ENCODE data around the gene CAMK2B.

The CAMK2B gene

DNA sequence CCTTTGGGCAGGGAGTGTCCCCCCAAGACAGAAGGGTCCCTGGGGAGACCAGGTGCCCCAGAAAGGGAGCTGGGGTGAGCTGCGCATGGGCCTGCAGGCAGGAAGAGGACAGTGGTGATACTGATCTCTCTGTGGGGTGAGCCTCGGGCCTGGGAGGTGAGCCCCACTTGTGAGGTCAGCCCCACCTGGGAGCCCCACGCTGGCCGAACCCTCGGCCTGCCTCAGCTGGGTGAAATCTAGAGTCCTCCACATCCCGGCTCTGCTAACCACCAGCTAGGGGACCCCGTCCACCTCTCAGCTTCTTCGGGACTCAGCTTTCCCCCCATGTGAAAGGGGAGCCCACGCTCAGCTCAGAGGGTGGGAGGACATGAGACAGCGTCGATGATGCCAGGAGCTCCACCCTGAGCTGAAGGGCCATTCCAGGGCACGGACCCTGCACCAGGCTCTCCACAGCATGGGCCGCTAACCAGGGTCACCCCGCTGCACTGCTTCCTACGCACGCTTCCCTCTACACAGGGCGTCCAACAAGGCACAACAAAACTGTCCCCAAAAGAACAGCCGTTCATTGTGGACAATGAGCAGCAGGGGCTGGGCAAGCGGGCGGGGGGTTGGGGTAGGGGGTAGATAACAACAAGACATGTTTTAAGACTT lies 48.7 kb downstream of the CAMK2B start:
- H3K4me1 Mint-ChIP-seq, result peaks cover 58% of the 10 kb centered on the region
- TF ChIP-seq, protein P1, sequence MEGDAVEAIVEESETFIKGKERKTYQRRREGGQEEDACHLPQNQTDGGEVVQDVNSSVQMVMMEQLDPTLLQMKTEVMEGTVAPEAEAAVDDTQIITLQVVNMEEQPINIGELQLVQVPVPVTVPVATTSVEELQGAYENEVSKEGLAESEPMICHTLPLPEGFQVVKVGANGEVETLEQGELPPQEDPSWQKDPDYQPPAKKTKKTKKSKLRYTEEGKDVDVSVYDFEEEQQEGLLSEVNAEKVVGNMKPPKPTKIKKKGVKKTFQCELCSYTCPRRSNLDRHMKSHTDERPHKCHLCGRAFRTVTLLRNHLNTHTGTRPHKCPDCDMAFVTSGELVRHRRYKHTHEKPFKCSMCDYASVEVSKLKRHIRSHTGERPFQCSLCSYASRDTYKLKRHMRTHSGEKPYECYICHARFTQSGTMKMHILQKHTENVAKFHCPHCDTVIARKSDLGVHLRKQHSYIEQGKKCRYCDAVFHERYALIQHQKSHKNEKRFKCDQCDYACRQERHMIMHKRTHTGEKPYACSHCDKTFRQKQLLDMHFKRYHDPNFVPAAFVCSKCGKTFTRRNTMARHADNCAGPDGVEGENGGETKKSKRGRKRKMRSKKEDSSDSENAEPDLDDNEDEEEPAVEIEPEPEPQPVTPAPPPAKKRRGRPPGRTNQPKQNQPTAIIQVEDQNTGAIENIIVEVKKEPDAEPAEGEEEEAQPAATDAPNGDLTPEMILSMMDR (IDR thresholded peaks at IDR 0.05), result no peak
- H3K27me3 Mint-ChIP-seq (ENCODE audit: low read depth, poor library complexity), result peaks cover 13% of the 10 kb centered on the region
- DNase-seq, result no peak
- no peaks in the 10 kb centered on the region for H3K36me3 Mint-ChIP-seq (ENCODE audit: low read depth)
- no peak overlapping the region for H3K4me3 Mint-ChIP-seq
- H3K9me3 Mint-ChIP-seq, result no peaks in the 10 kb centered on the region
- H3K27ac Mint-ChIP-seq, result no peak overlapping the region

DNA sequence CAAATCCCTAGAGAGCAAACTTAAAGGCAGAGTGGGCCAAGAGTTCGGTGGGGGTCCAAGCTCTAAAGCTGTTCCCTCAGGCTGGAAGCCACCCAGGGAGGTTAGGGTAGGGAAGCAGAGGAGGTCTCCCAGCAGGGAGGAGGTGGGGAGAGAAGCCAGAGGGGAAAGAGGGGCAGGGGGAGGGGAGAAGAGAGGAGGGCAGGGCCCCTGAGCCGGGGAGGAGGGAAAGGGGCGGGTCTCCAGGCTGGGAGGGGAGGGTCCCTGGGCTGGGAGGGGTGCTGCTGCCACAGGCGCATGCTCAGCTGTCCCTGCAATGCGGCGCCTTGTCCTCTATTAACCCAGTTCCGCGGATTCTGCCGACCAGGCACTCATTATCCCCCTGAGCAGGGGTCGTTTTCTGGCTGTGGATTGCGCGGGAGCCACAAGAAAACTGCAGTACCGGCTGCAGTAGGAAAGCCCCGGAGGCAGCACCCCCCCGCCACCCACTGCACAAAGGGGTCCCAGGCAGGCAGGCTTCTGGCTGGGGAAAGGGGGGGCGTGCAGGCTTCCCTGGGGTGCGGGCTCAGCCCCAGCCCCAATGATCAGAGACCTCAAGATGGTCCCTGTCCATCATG lies 49.3 kb downstream of the CAMK2B start:
- H3K4me3 Mint-ChIP-seq, result peak overlapping the region; percentile 57
- DNase-seq, result peak; percentile 84
- H3K4me1 Mint-ChIP-seq, result peaks cover 55% of the 10 kb centered on the region
- TF ChIP-seq, protein P1 (IDR thresholded peaks at IDR 0.05), result no peak
- H3K27me3 Mint-ChIP-seq (ENCODE audit: low read depth, poor library complexity), result peaks cover 14% of the 10 kb centered on the region
- no peak overlapping the region for H3K27ac Mint-ChIP-seq
- H3K36me3 Mint-ChIP-seq (ENCODE audit: low read depth), result no peaks in the 10 kb centered on the region
- H3K9me3 Mint-ChIP-seq, result no peaks in the 10 kb centered on the region

DNA sequence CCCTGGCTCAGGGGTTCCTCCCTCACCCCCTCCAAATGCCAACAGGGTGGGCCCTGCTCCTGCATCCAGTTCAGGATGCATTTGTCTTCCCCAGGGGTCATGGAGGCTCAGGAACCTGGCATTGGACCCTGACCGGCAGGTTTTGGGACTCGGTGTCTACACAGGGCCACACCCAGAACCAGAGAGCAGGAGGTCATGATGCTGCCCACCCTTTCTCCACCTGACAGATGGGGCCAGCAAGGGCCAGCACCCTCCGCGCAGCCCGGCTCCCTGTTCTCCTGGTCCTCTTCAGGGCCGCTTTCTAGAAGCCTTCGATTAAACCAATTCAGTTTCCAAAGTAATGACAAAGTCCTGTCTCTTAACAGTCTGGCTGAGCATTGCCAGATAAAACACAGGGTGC lies 50.2 kb downstream of the CAMK2B start:
- TF ChIP-seq, protein P1 (IDR thresholded peaks at IDR 0.05), result no peak
- H3K4me3 Mint-ChIP-seq, result no peak overlapping the region
- H3K27ac Mint-ChIP-seq, result no peak overlapping the region
- H3K9me3 Mint-ChIP-seq, result no peaks in the 10 kb centered on the region
- no peak for DNase-seq
- no peaks in the 10 kb centered on the region for H3K36me3 Mint-ChIP-seq (ENCODE audit: low read depth)
- H3K4me1 Mint-ChIP-seq, result peaks cover 48% of the 10 kb centered on the region
- peaks cover 14% of the 10 kb centered on the region for H3K27me3 Mint-ChIP-seq (ENCODE audit: low read depth, poor library complexity)

DNA sequence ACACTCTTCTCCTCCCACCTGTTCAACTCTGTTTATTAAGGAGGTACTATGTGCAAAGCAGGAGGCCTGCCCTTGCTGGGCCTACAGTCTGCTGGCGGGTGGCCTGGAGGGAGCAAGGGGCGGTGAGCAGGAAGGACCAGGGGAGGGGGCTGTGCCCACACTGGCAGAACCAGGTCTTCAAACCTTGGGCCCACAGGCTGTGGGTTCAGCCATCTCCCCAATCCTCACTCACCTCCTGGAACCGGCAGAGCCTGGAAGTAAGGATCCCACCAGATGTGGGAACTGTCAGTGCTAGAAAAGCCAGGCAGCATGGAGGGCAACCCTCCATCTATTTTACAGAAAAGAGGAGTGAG lies 50.8 kb downstream of the CAMK2B start:
- H3K4me3 Mint-ChIP-seq, result no peak overlapping the region
- H3K27me3 Mint-ChIP-seq (ENCODE audit: low read depth, poor library complexity), result peaks cover 10% of the 10 kb centered on the region
- H3K9me3 Mint-ChIP-seq, result no peaks in the 10 kb centered on the region
- peak overlapping the region; percentile 88 for H3K27ac Mint-ChIP-seq
- H3K36me3 Mint-ChIP-seq (ENCODE audit: low read depth), result no peaks in the 10 kb centered on the region
- peaks cover 42% of the 10 kb centered on the region for H3K4me1 Mint-ChIP-seq
- TF ChIP-seq, protein P1 (IDR thresholded peaks at IDR 0.05), result no peak
- no peak for DNase-seq

DNA sequence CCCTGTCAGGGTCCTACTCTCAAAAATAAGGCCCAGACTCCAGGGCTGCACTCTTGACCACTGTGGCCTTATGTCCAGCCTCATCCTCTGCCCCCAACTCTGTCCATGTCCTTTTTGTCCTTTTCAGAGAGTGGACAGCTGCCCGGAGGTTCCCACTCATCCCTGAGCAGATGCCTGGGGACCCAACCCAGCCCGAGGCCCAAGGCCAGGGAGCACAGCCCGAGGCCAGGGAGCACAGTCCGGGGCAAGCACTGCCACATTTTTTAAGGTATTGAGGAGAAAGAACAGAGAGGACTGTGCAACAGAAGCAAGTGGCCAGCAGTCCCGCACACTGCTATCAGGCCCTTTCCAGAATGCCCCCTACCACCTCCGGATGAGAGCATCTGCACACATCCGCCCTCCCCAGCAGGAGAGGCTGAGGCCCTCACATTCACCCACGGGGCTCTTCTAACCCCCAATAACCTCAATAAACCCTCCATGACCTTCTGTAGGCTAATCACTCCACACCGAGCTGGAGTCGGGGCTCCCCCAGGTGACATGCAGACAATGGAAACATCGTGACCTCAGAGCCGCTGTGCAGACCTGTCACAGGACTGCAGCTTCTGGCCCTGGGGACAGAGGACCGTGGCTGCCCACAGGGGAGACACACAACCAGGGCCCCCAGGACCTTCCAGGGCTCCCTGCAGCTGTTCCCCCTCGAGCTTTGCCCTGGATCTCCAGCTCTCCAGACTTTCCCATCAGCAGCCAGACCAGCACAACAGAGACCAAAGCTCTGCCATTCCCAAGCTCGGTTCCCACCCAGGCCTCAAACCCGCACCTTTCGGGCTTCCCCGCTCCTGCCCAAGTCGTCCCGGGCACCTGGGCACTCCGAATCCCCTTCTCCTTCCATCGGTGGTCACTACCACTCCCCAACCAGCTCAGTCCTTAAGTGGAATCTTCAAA lies 51.4 kb downstream of the CAMK2B start:
- TF ChIP-seq, protein P1 (IDR thresholded peaks at IDR 0.05), result no peak
- H3K4me3 Mint-ChIP-seq, result no peak overlapping the region

More for the DNA sequence above, 51.4 kb downstream of the CAMK2B start:
- no peak for DNase-seq
- H3K9me3 Mint-ChIP-seq, result no peaks in the 10 kb centered on the region
- H3K27ac Mint-ChIP-seq, result peak overlapping the region; percentile 88
- no peaks in the 10 kb centered on the region for H3K36me3 Mint-ChIP-seq (ENCODE audit: low read depth)
- peaks cover 44% of the 10 kb centered on the region for H3K4me1 Mint-ChIP-seq
- H3K27me3 Mint-ChIP-seq (ENCODE audit: low read depth, poor library complexity), result peaks cover 12% of the 10 kb centered on the region
